K562 (cell line): Measurements from ENCODE around the gene PFKL. TPM values are rescaled to one million over a fixed set of nuclear protein-coding genes. Genes with fewer than 3 reads are reported as not detected.

Experiments
- ATAC-seq: fragments of 200-7000 bp; cut with Tn5 transposase; 3 replicates; pipeline ENCODE4 v1.9.1; 2020; ENCODE audit warnings: moderate library complexity
- BruUV-seq: library from RNA; stranded (reverse); fragments of 400-500 nt; replicated peaks from 2 replicates; lab custom pipeline; 2021; lab: Mats Ljungman, UMichigan
- CTCF ChIA-PET: fragments of 300-600 bp; formaldehyde crosslinking; extraction: SDS; loops from one replicate; lab custom pipeline; 2021; ENCODE audit warnings: low intra/inter-chr PET ratio; lab: Yijun Ruan, JAX
- POLR2A ChIA-PET: fragments of 300-600, 350-650 bp; sonication (Branson Sonifier 250); formaldehyde crosslinking; extraction: SDS; loops from one replicate; lab custom pipeline; 2021; ENCODE audit warnings: antibody characterized with exemption, inconsistent platforms; lab: Yijun Ruan, JAX
- DNase-seq, 4 experiments: peaks; one replicate each; pipeline versions ENCODE4 v3.0.0 to v3.0.0-alpha.2; 2011 to 2018; ENCODE audit warnings: low spot score in 3 of 4, mixed read lengths in 3 of 4; ENCODE audit errors: extremely low read depth in 1 of 4
- FAIRE-seq: peaks from 2 replicates; lab custom pipeline; 2011; peaks lifted over from hg19 to GRCh38; lab: Jason Lieb, UNC
- H2AFZ ChIP-seq: 2 replicates; pipeline ENCODE4 v1.6.0; 2011; ENCODE audit warnings: low read depth, low read length, control low read depth, inconsistent platforms
- H3K27ac ChIP-seq: fragments of 200-600 bp; 3 replicates; pipeline ENCODE4 v1.8.0; 2011; ENCODE audit warnings: low read depth, mild to moderate bottlenecking, control low read depth, inconsistent platforms, low read length, moderate library complexity, mixed read lengths; ENCODE audit errors: extremely low read depth
- H3K27me3 ChIP-seq, 2 experiments: fragments of 300-600 bp in 1 of 2; 2 replicates in 1 of 2; 3 replicates in 1 of 2; pipeline versions ENCODE4 v1.6.0 to v1.8.0; 2011; ENCODE audit warnings: inconsistent platforms in 2 of 2, low read length in 2 of 2, mild to moderate bottlenecking in 1 of 2, mixed read lengths in 1 of 2, moderate library complexity in 1 of 2; ENCODE audit not compliant: control insufficient read depth in 2 of 2, insufficient read depth in 2 of 2
- H3K36me3 ChIP-seq: fragments of 300-600 bp; 3 replicates; pipeline ENCODE4 v1.8.0; 2011; ENCODE audit warnings: mild to moderate bottlenecking, low read length, inconsistent platforms; ENCODE audit not compliant: control insufficient read depth, insufficient read depth
- H3K4me1 ChIP-seq, 2 experiments: fragments of 200-600 bp in 1 of 2; replicated peaks in 1 of 2; 2 replicates in 1 of 2; 3 replicates in 1 of 2; pipeline versions ENCODE4 v1.5.1 to v1.8.0; 2011; ENCODE audit warnings: inconsistent platforms in 2 of 2, low read length in 2 of 2, mild to moderate bottlenecking in 1 of 2, mixed read lengths in 1 of 2, moderate library complexity in 1 of 2; ENCODE audit not compliant: control insufficient read depth in 2 of 2, insufficient read depth in 2 of 2
- H3K4me2 ChIP-seq: 2 replicates; pipeline ENCODE4 v1.6.1; 2011; ENCODE audit warnings: low read length, control low read depth, inconsistent platforms, mixed read lengths; ENCODE audit not compliant: insufficient read depth
- H3K4me3 ChIP-seq: fragments of 200-600 bp; sonication (generic), shearing (Covaris generic); 2 replicates; pipeline ENCODE4 v1.5.1; 2016; ENCODE audit warnings: control low read depth, inconsistent platforms
- H3K79me2 ChIP-seq: fragments of 200-600 bp; 3 replicates; pipeline ENCODE4 v1.8.0; 2011; ENCODE audit warnings: low read length, inconsistent platforms; ENCODE audit not compliant: control insufficient read depth, insufficient read depth
- H3K9ac ChIP-seq, 2 experiments: 2 replicates each; pipeline versions ENCODE4 v1.6.0 to v1.6.1; 2011; ENCODE audit warnings: low read depth in 2 of 2, low read length in 2 of 2, control low read depth in 1 of 2, inconsistent platforms in 1 of 2, mild to moderate bottlenecking in 1 of 2, mixed read lengths in 1 of 2; ENCODE audit not compliant: insufficient read depth in 1 of 2
- H3K9me1 ChIP-seq: one replicate; pipeline ENCODE4 v1.6.0; 2011; ENCODE audit warnings: inconsistent platforms, mild to moderate bottlenecking, low read length, moderate library complexity; ENCODE audit not compliant: control insufficient read depth, insufficient read depth
- H3K9me3 ChIP-seq: replicated peaks from 2 replicates; pipeline ENCODE4 v1.5.1; 2011; ENCODE audit warnings: low read depth, low read length, inconsistent platforms; ENCODE audit not compliant: control insufficient read depth, insufficient read depth
- H4K20me1 ChIP-seq: replicated peaks from 2 replicates; pipeline ENCODE4 v1.6.1; 2011; ENCODE audit warnings: low read length, inconsistent platforms, mixed read lengths; ENCODE audit not compliant: control insufficient read depth, insufficient read depth
- ETV6 ChIP-seq, 3 experiments: fragments of 150-350 bp in 1 of 3; sonication (generic) in 1 of 3; formaldehyde crosslinking in 1 of 3; IDR thresholded peaks; 2 replicates each; pipeline versions ENCODE4 v1.6.1 to v1.8.0; 2014 to 2022; ENCODE audit warnings: borderline replicate concordance in 2 of 3, low read depth in 2 of 3, antibody characterized with exemption in 1 of 3, low read length in 1 of 3, mild to moderate bottlenecking in 1 of 3, missing genetic modification reagents in 1 of 3
- GABPA ChIP-seq: fragments of 200-800 bp; sonication (Bioruptor generic); conservative IDR thresholded peaks from 2 replicates; pipeline ENCODE4 v1.6.1; 2016; ENCODE audit warnings: low read depth, missing genetic modification characterization, missing compliant biosample characterization
- MCM2 ChIP-seq: fragments of 450-650 bp; IDR thresholded peaks from 2 replicates; pipeline ENCODE4 v1.6.1; 2017; ENCODE audit warnings: low read depth, mild to moderate bottlenecking
- MYBL2 ChIP-seq, 2 experiments: fragments of 450-650 bp in 1 of 2; sonication (generic) in 1 of 2; formaldehyde crosslinking in 1 of 2; IDR thresholded peaks; 2 replicates each; pipeline versions ENCODE4 v1.6.1 to v1.8.1; 2017 to 2022; ENCODE audit warnings: borderline replicate concordance in 1 of 2, inconsistent platforms in 1 of 2, low read depth in 1 of 2, mild to moderate bottlenecking in 1 of 2, missing genetic modification reagents in 1 of 2, moderate library complexity in 1 of 2
- NR1H2 ChIP-seq: sonication (generic); formaldehyde crosslinking; IDR thresholded peaks from 2 replicates; pipeline ENCODE4 v1.4.0; 2020; ENCODE audit warnings: mild to moderate bottlenecking, missing genetic modification reagents
- RBFOX2 ChIP-seq: fragments of 200-400 bp; formaldehyde crosslinking; IDR thresholded peaks from 2 replicates; pipeline ENCODE4 v1.6.1; 2017; ENCODE audit warnings: low read depth, mild to moderate bottlenecking, low read length, moderate library complexity
- SAFB ChIP-seq: fragments of 200-400 bp; formaldehyde crosslinking; IDR thresholded peaks from 2 replicates; pipeline ENCODE4 v1.6.1; 2017; ENCODE audit warnings: low read depth, low read length, borderline replicate concordance
- SPI1 ChIP-seq: IDR thresholded peaks from 2 replicates; pipeline ENCODE4 v1.6.1; 2011; ENCODE audit warnings: low read depth, low read length, control low read depth, borderline replicate concordance
- SRSF7 ChIP-seq: fragments of 200-400 bp; formaldehyde crosslinking; optimal IDR thresholded peaks from 2 replicates; pipeline ENCODE3; 2017; ENCODE audit warnings: mild to moderate bottlenecking, low read depth, low read length
- TAF9B ChIP-seq: fragments of 450-650 bp; IDR thresholded peaks from 2 replicates; pipeline ENCODE4 v1.6.1; 2018; ENCODE audit warnings: mild to moderate bottlenecking; ENCODE audit not compliant: partially characterized antibody
- ZNF274 ChIP-seq: IDR thresholded peaks from 2 replicates; pipeline ENCODE4 v1.6.1; 2011; ENCODE audit warnings: low read depth, mild to moderate bottlenecking, low read length, moderate library complexity, borderline replicate concordance
- ZNF316 ChIP-seq: fragments of 450-650 bp; IDR thresholded peaks from 2 replicates; pipeline ENCODE4 v1.6.1; 2016
- ZSCAN32 ChIP-seq: fragments of 450-650 bp; formaldehyde crosslinking; IDR thresholded peaks from 2 replicates; pipeline ENCODE4 v1.4.0; 2020; ENCODE audit warnings: mild to moderate bottlenecking, moderate library complexity
- WGBS: fragments of 100-300 bp; shearing (Covaris generic); methylation state at CpG from one replicate; pipeline ENCODE4 v1.1.6; 2016; ENCODE audit warnings: low coverage, mixed read lengths; ENCODE audit not compliant: insufficient coverage; ENCODE audit errors: missing lambda C conversion rate; 5-methylcytosine and 5-hydroxymethylcytosine counted together
- in situ Hi-C: fragments of 300-500 bp; cut with MboI; formaldehyde crosslinking; loops from 4 replicates; pipeline ENCODE4 v1.15.0; 2018; ENCODE audit warnings: inconsistent platforms, mixed read lengths
- intact Hi-C: fragments of 100-400 bp; cut with micrococcal nuclease; formaldehyde crosslinking; loops from 2 replicates; pipeline ENCODE4 v1.14.2; 2022
- polyA plus RNA-seq, 8 experiments: library from polyadenylated mRNA; depleted of rRNA in 4 of 8; stranded (reverse) in 5 of 8; unstranded in 3 of 8; fragments of >200 nt; fragmentation: Nextera tagmentation in 2 of 8; fragmentation: Illumina TruSeq in 1 of 8; extraction: Ambion mirVana in 2 of 8; extraction: Trizol in 1 of 8; gene quantifications; 2 replicates each; pipeline versions ENCODE4 v1.2.1 to v1.2.3, GENCODE V29; 2011 to 2014; ENCODE audit warnings: inconsistent platforms in 1 of 8, missing spikeins in 1 of 8
- total RNA-seq, 7 experiments: library from RNA; depleted of rRNA in 6 of 7; stranded (reverse); fragments of >200 nt in 6 of 7; fragmentation: Illumina TruSeq in 2 of 7; extraction: Trizol in 2 of 7; gene quantifications; 2 replicates each; pipeline versions ENCODE4 v1.2.1 to v1.2.3, GENCODE V29; 2011 to 2021; ENCODE audit warnings: low replicate concordance in 1 of 7

Gene PFKL
- total and polyA plus RNA-seq, 9 of the 15 experiments (the other 6 are each of a cell fraction or from before 2014, with no cell fraction given) = 1.1 to 124 (median 45.6) TPM

- H3K27ac ChIP-seq = no peak overlapping the region
- FAIRE-seq (no peak), DNase-seq (no peak), ATAC-seq (no peak; the same call in 2 of the 3 replicates)
- peaks cover 13% of the 10 kb centered on the region for H4K20me1 ChIP-seq
- H3K9me3 ChIP-seq = no peaks in the 10 kb centered on the region
- intact Hi-C loops (no loop called here), in situ Hi-C loops (loop anchor here (25.0 kb wide), 1 partner anchor 120 kb away; no protein-coding TSS in a partner anchor)
- no peaks in the 10 kb centered on the region for H3K36me3 ChIP-seq
- TF ChIP-seq GABPA (tag) (no peak), SPI1 (no peak), RBFOX2 (no peak), MCM2 (no peak), MYBL2 (IDR thresholded peaks at IDR 0.05; ENCODE audit: low read depth) (no peak), MYBL2 (CRISPR knock-in tag; IDR thresholded peaks at IDR 0.05; ENCODE audit: borderline replicate concordance) (no peak), SAFB (no peak), ZSCAN32 (no peak), ZNF274 (no peak), ETV6 (IDR thresholded peaks at IDR 0.05; ENCODE audit: borderline replicate concordance in 1 of 2, low read depth in 2 of 2, low read length in 1 of 2) (no peak), ETV6 (CRISPR knock-in tag; IDR thresholded peaks at IDR 0.05; ENCODE audit: borderline replicate concordance) (no peak), TAF9B (no peak), NR1H2 (CRISPR knock-in tag) (no peak), ZNF316 (no peak), SRSF7 (no peak)
- no peaks in the 10 kb centered on the region for H3K9me1 ChIP-seq
- no peak overlapping the region for H3K9ac ChIP-seq
- no peaks in the 10 kb centered on the region for H3K79me2 ChIP-seq
- POLR2A ChIA-PET = interaction anchor here (0.6 to 1.8 kb wide), 2 partner anchors 14 to 160 kb away, joined by 3 to 4 read pairs; no protein-coding TSS in a partner anchor
- peaks cover 0 to 25% of the 10 kb centered on the region in 2 experiments; a peak in 2 of 5 replicates for H3K4me1 ChIP-seq
- WGBS = 16% methylated on average over 9 of the region's 9 CpGs
- no peak overlapping the region for H2AFZ ChIP-seq
- no TSS peak for BruUV-seq
- H3K4me3 ChIP-seq = no peak overlapping the region
- H3K4me2 ChIP-seq = no peak overlapping the region
- H3K27me3 ChIP-seq = peaks cover 48 to 70% of the 10 kb centered on the region in 2 experiments
- CTCF ChIA-PET = no interaction called here
Observed at GRCh38 chr21:44281801-44282200, 18.1 kb upstream of the PFKL start.
